NCI-H146 (cell line): ENCODE measurements around the gene BMPR2.
A peak's percentile ranks its signal among the peaks of the same experiment; 100 is the strongest.
"Not testable (repeated sequence)": the region's sequence is repeated elsewhere in the genome, so short reads cannot be mapped to it uniquely, and the experiment has no call there.

Source experiments
- DNase-seq: peaks from one replicate; lab custom pipeline; 2025; lab: John Stamatoyannopoulos, UW

The BMPR2 gene

GRCh38 chr2:202535290-202535689 is 159.2 kb downstream of the BMPR2 start:
- not testable (repeated sequence) for DNase-seq

GRCh38 chr2:202541137-202541536 is 165.0 kb downstream of the BMPR2 start:
- peak; percentile 0 for DNase-seq

DNA sequence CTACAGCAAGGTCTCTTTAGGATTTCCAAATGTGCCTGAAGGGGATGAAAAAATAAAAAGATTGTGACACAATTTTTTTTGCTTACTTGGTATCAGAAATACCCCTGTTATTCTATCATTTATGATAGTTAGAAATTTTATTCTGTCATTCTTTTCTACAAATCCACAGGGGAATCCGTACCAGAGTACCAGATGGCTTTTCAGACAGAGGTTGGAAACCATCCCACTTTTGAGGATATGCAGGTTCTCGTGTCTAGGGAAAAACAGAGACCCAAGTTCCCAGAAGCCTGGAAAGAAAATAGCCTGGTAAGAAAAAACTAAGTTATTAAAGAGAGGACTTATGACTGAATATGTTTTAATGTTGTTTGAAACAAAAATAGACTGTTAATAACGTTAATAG is 166.0 kb downstream of the BMPR2 start:
- no peak for DNase-seq

DNA sequence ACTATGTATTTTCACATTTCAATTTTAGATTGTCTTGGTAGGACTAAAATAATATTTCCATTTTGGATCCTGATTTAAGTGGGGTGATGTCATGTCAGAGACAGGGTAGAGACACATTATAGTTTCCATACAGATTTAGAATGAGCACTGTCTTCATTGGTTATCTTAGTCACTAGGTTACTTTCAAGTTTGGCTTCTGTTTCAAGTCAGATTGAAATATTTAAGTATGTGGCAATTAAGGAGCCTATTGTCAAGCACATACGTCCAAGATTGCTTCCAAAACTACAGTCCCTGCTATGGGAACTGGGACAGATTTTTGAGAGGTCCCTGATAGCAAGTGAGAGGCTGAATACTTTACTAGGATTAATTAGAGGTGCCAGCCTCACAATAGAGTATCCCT is 169.4 kb downstream of the BMPR2 start:
- no peak for DNase-seq

DNA sequence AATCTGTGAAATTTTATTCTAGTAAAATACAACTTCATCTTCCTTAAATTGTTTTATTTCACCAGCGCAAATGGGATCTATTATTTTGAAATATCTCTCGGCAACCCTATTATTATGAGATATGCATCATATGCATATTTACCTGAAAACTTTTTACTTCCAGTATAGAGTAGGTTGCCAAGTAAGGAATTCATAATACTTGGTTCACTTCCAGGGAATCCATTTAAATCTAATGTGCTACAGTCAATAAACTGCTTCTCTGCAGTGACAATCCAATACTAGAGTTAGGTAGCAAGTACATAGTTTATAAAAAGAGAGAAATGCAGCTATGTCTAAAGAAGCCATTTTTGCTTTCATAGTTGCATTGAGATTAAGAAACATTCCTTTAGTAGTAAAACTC is 169.8 kb downstream of the BMPR2 start:
- no peak for DNase-seq

DNA sequence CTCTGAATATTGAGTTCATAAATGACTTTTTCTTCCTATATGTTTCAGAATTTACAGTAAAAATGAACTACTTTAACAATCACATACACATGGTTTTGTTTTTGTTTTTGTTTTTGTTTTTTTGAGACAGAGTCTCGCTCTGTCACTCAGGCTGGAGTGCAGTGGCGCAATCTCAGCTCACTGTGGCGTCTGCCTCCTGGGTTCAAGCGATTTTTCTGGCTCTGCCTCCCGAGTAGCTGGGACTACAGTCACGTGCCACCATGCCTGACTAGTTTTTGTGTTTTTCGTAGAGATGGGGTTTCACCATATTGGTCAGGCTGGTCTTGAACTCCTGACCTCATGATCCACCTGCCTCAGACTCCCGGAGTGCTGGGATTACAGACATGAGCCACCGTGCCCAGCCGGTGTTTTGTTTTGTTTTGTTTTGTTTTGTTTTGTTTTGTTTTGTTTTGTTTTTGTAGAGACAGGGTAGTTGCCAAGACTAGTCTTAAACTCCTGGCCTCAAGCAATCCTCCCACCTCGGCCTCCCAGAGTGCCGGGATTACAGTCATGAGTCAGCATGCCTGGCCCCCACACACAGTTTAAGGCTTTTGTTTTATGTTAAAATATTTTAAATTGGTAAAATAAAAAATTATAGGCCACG is 170.5 kb downstream of the BMPR2 start:
- not testable (repeated sequence) for DNase-seq

DNA sequence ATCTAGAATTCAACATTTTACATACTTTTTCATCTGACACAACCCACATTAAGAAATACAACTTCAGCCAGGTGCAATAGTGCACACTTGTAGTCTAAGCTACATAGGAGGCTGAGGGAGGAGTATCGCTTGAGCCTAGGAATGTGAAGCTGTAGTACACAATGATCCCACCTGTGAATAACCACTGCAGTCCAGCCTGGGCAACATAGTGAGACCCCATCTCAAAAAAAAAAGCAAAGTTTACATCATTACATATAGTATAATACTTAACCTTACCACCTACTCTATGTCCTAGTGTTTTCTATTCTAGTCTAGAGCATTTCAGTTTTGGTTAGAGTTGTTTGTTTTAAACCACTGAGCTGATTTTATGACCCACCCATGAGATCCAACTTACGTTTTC is 172.1 kb downstream of the BMPR2 start:
- no peak for DNase-seq

GRCh38 chr2:202551000-202551399 is 174.9 kb downstream of the BMPR2 start:
- not testable (repeated sequence) for DNase-seq

DNA sequence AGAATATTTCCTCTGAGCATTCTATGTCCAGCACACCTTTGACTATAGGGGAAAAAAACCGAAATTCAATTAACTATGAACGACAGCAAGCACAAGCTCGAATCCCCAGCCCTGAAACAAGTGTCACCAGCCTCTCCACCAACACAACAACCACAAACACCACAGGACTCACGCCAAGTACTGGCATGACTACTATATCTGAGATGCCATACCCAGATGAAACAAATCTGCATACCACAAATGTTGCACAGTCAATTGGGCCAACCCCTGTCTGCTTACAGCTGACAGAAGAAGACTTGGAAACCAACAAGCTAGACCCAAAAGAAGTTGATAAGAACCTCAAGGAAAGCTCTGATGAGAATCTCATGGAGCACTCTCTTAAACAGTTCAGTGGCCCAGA is 179.2 kb downstream of the BMPR2 start:
- DNase-seq: no peak

- DNase-seq: no peak
Measured at GRCh38 chr2:202560200-202560599, 184.1 kb downstream of the BMPR2 start.

GRCh38 chr2:202564226-202564625 is 188.1 kb downstream of the BMPR2 start:
- no peak for DNase-seq

GRCh38 chr2:202566286-202566685 is 190.2 kb downstream of the BMPR2 start:
- DNase-seq: no peak

- no peak for DNase-seq
Measured at GRCh38 chr2:202574541-202574940, 198.4 kb downstream of the BMPR2 start.

DNA sequence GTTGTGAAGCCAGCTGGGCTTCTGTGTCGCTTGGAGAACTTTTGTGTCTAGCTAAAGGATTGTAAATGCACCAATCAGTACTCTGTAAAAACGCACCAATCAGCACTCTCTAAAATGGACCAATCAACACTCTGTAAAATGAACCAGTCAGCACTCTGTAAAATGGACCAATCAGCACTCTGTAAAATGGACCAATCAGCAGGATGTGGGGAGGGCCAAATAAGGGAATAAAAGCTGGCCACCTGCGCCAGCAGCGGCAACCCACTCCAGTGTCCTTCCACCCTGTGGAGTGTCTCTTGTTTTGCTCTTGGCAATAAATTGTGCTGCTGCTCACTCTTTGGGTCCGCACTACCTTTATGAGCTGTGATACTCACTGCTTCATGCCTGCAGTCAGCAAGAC is 199.1 kb downstream of the BMPR2 start:
- DNase-seq: not testable (repeated sequence)

DNA sequence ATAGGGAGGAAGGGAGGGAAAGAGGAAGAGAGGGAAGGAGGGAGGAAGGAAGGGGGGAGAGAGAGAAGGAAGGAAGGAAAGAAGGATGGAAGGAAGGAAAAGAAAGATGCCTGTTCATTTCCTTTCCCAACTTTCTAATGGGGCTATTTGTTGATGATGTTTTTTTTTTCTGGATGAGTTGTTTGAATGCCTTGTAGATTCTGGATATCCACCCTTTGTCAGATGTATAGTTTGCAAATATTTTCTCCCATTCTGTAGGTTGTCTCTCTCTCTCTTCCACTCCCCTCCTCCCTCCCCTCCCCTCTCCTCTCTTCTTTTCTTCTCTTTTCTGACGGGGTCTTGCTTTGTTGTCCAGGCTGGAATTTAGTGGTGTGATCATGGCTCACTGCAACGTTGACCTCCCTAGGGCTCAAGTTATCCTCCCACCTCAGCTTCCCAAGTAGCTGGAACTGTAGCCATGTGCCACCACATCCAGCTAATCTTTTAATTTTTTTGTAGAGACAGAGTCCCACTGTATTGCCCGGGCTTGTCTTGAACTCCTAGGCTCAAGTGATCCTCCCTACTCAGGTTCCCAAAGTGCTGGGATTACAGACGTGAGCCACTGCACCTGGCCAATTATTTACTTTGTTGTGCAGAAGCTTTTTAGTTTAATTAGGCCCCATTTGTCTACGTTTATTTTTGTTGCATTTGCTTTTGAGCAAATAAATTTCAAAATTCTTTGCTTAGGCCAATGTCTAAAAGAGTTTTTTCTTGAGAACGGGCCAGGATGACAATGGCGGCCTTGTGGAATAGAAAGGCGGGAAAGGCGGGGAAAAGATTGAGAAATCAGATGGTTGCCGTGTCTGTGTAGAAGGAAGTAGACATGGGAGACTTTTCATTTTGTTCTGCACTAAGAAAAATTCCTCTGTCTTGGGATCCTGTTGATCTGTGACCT is 201.4 kb downstream of the BMPR2 start:
- peak; percentile 44 for DNase-seq

DNA sequence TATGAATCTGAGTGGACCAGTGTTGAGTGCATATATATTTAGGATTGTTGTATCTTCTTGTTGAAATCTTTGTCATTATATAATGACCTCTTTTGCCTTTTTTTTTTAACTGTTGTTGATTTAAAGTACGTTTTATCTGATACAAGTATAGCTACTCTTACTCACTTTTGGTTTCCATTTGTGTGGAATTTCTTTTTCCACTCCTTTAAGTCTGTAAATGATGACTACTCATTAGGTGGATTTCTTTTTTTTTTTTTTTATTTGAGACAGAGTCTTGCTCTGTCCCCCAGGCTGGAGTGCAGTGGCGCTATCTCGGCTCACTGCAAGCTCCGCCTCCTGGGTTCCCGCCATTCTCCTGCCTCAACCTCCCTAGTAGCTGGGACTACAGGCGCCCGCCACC is 206.7 kb downstream of the BMPR2 start:
- not testable (repeated sequence) for DNase-seq

DNA sequence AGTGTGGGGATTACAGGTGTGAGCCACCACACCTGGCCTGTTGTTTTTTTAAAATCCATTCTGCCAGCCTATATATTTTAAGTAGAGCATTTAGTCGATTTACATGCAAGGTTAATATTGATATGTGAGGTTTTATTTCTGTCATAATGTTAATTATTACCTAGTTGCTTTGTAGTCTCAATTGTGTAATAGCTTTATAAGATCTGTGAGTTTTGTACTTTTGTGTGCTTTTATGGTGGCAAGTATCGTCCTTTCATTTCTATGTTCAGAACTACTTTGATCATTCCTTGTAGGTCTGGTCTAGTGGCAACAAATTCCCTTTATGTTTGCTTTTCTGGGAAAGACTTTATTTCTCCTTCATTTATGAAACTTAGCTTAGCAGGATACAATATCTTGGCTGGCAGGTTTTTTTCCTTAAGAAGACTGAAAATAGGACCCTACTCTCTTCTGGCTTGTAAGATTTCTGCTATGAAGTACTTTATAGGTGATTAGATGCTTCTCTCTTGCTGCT is 207.6 kb downstream of the BMPR2 start:
- no peak for DNase-seq

GRCh38 chr2:202588647-202589581 is 212.8 kb downstream of the BMPR2 start:
- DNase-seq: peak; percentile 83

GRCh38 chr2:202589582-202589949 is 213.4 kb downstream of the BMPR2 start:
- peak; percentile 0 for DNase-seq

DNA sequence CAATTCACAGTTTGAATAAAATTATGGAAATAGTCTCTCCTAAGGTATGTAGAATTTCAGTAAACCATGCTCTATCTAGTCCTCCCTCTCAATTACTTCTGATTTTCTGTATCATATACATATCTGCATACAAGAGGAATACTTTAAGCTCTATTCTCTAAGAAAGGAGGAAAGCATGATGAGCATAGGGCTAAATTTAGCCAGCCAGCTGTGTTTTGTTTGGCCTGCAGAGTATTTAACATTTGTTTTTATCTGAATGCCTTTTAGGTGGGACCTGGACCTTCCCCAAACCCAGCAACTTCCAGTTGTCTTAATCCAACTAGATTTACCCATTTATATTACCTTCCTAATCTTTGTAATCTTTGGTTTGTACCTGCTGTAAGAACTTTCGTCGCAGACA is 216.4 kb downstream of the BMPR2 start:
- DNase-seq: no peak

DNA sequence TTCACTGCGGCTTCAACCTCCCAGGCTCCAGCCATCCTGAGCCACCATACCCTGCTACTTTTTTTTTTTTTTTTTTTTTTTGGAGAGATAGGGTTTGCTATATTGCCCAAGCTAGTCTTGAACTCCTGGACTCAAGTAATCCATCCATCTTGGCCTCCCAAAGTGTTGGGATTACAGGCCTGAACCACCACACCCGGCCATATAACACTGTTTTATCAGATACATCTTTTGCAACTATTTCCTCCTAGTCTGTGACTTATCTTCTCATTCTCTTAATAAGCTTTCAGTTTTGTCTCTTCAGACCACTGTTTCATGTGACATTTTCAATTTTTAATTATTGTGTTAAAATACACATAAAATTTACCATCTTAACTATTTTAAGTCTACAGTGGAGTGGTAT is 223.0 kb downstream of the BMPR2 start:
- no peak for DNase-seq

GRCh38 chr2:202599911-202600310 is 223.8 kb downstream of the BMPR2 start:
- DNase-seq: no peak
